Measurements from ENCODE around the gene PDE6B.

Gene PDE6B

DNA sequence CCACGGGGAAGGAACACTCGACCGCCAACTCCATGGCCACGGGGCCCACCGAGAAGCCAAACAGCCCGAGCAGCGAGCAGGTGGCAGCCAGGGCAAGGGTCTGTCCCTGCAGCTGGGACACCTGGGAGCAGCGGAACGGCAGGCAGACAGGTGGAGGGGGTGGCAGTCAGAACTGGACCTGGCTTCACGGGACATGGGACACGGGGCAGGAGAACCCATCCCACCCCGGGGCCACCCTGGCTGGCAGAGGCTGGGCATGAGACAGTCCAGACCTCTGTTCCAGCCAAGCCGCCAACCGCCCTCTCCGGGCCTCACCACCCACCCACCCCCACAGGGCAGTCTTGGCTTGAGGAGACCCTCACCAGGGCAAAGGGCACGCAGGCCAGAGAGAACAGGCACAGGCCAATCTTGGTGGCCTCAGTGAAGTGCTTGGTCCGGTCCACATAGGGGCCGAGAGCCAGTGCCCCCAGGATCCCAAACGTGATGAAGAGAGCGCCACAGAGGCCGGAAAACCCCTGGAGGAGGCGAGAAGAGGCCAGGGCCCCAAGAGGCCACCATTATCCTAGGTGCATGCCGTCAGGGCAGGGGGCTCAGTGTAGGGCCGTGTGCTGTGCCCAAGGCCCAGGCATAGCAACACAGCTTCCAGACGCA, 58.0 kb downstream of the PDE6B start:
- TF ChIP-seq TAF1 (IDR thresholded peaks at IDR 0.05; ENCODE audit: borderline replicate concordance, insufficient read depth, low read length) (no peak), SIN3A (IDR thresholded peaks at IDR 0.05; ENCODE audit: borderline replicate concordance, insufficient read depth, low read length) (no peak), POLR2AphosphoS5 (IDR thresholded peaks at IDR 0.05; ENCODE audit: low read depth, low read length) (no peak), FOXP2 (optimal IDR thresholded peaks at IDR 0.05; ENCODE audit: borderline replicate concordance, extremely low read depth, extremely low read length, insufficient read depth) (no peak)
- TF ChIP-seq, protein P1, sequence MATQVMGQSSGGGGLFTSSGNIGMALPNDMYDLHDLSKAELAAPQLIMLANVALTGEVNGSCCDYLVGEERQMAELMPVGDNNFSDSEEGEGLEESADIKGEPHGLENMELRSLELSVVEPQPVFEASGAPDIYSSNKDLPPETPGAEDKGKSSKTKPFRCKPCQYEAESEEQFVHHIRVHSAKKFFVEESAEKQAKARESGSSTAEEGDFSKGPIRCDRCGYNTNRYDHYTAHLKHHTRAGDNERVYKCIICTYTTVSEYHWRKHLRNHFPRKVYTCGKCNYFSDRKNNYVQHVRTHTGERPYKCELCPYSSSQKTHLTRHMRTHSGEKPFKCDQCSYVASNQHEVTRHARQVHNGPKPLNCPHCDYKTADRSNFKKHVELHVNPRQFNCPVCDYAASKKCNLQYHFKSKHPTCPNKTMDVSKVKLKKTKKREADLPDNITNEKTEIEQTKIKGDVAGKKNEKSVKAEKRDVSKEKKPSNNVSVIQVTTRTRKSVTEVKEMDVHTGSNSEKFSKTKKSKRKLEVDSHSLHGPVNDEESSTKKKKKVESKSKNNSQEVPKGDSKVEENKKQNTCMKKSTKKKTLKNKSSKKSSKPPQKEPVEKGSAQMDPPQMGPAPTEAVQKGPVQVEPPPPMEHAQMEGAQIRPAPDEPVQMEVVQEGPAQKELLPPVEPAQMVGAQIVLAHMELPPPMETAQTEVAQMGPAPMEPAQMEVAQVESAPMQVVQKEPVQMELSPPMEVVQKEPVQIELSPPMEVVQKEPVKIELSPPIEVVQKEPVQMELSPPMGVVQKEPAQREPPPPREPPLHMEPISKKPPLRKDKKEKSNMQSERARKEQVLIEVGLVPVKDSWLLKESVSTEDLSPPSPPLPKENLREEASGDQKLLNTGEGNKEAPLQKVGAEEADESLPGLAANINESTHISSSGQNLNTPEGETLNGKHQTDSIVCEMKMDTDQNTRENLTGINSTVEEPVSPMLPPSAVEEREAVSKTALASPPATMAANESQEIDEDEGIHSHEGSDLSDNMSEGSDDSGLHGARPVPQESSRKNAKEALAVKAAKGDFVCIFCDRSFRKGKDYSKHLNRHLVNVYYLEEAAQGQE (IDR thresholded peaks at IDR 0.05; ENCODE audit: insufficient read depth in 1 of 2, low read depth in 2 of 2, low read length in 2 of 2) = no peak

DNA sequence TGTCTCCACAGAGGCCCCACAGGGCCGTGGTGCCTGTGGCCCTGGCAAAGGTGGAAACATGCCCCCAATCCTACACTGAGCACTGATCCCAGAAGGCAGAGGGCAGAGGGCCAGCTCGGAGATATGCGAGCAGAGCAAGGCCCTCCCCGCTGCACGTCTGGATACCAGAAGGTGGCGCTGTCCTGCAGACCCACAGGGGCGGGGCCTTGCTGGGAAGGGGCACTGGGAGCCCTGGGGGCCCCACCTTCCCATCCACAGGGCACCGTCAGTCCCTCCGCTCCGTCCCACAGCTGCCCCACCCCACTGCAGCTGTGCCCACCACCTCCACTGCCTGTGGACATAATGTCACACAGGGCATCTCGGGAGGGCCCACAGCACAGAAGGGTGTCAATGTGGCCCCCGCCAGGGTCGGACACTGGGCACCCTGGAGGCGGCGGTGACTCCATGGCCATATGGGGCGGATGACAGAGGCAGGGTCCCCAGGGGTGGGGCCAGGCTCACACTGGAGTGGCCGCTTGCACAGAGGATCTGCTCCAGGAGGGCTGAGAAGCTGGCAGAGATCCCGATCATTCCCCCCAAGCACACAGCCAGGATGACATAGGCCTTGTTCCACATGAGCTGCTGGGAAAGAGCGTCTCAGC, 58.7 kb downstream of the PDE6B start:
- TF ChIP-seq TAF1 (IDR thresholded peaks at IDR 0.05; ENCODE audit: borderline replicate concordance, insufficient read depth, low read length) = no peak
- TF ChIP-seq POLR2AphosphoS5 (IDR thresholded peaks at IDR 0.05; ENCODE audit: low read depth, low read length) = no peak
- TF ChIP-seq, protein P1 (IDR thresholded peaks at IDR 0.05; ENCODE audit: insufficient read depth in 1 of 2, low read depth in 2 of 2, low read length in 2 of 2) = no peak
- TF ChIP-seq SIN3A (IDR thresholded peaks at IDR 0.05; ENCODE audit: borderline replicate concordance, insufficient read depth, low read length) = no peak
- no peak for TF ChIP-seq FOXP2 (optimal IDR thresholded peaks at IDR 0.05; ENCODE audit: borderline replicate concordance, extremely low read depth, extremely low read length, insufficient read depth)

DNA sequence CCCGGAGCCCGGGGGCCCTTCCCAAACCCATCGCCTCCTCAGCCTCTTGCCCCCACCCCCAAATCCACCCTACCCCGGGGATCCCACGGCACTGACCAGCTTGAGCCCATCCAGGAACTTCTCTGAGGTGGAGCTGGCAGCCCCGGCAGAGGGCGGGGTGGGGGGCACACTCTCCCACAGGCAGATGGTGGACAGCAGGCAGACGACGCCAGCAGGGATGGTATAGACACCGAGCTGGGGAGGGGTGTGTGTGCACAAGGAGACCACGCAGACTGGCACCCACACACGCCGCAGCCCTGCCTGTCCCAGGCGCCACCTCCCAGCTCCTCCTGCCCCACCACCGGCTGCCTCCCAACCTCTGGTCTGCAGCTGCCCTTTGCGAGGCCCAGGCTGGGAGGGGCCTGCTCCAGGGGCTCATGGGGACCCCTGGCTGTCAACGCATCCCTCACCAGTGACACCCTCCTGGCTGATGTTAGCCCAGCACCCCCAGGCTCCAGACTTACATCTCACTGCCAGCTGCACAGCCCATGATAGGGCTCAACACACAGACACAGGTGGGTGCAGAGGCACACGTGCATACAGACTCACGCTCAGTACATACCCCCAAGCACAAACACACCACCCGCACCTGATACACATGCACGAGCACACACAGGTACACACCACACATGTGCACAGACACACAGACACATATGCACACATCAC, 59.4 kb downstream of the PDE6B start:
- no peak for TF ChIP-seq FOXP2 (optimal IDR thresholded peaks at IDR 0.05; ENCODE audit: borderline replicate concordance, extremely low read depth, extremely low read length, insufficient read depth)
- no peak for TF ChIP-seq TAF1 (IDR thresholded peaks at IDR 0.05; ENCODE audit: borderline replicate concordance, insufficient read depth, low read length)
- TF ChIP-seq POLR2AphosphoS5 (IDR thresholded peaks at IDR 0.05; ENCODE audit: low read depth, low read length) = no peak
- no peak for TF ChIP-seq SIN3A (IDR thresholded peaks at IDR 0.05; ENCODE audit: borderline replicate concordance, insufficient read depth, low read length)
- TF ChIP-seq, protein P1 (IDR thresholded peaks at IDR 0.05; ENCODE audit: insufficient read depth in 1 of 2, low read depth in 2 of 2, low read length in 2 of 2) = no peak

DNA sequence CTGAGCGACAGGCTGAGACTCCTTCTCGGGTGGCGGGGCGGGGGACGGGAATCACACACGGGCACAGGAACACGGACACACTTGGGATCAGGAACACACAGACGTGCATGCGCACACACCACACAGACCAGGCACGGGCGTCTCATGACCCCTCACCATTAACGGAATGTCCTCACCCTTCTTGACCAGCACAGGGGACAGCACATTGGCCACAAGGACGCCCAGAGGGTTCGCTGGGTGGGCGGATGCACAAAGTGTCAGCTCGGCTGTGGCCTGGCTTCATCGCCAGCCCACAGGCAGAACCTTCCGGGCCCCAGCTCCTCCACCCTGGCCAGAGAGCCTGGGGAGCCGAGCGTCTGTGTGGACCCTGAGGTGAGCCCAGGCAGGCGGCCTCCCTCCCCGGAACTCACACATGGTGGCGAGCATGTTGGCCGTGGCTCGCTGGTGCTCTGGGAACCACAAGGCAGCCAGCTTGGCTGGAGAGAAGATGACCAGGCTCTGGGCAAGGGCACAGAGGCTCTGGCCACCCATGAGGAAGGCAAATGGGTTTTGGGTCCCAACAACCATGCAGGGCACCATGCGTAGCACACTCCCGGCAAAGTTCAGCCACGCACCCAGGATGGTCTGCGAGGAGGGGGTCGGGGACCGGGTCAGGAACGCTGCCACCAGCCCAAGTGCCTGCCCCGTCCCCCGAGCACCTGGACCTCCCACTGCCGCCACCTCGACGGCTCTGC, 60.5 kb downstream of the PDE6B start:
- TF ChIP-seq POLR2AphosphoS5 (IDR thresholded peaks at IDR 0.05; ENCODE audit: low read depth, low read length) (no peak), TAF1 (IDR thresholded peaks at IDR 0.05; ENCODE audit: borderline replicate concordance, insufficient read depth, low read length) (no peak), SIN3A (IDR thresholded peaks at IDR 0.05; ENCODE audit: borderline replicate concordance, insufficient read depth, low read length) (no peak), FOXP2 (optimal IDR thresholded peaks at IDR 0.05; ENCODE audit: borderline replicate concordance, extremely low read depth, extremely low read length, insufficient read depth) (no peak)
- TF ChIP-seq, protein P1 (IDR thresholded peaks at IDR 0.05; ENCODE audit: insufficient read depth in 1 of 2, low read depth in 2 of 2, low read length in 2 of 2) = no peak
